Esophagus squamous epithelium (tissue), 5 donors: ENCODE measurements around the gene RAPGEF1. TPM values are rescaled to one million over a fixed set of nuclear protein-coding genes. Genes with fewer than 3 reads are reported as not detected.

Experiments
- DNase-seq: peaks from one replicate; lab custom pipeline; 2025; lab: John Stamatoyannopoulos, UW
- H3K27ac ChIP-seq, 4 donors: fragments of 200-600 bp; sonication (generic); one replicate each; pipeline ENCODE4 v1.5.1; 2016 to 2019; ENCODE audit warnings: mild to moderate bottlenecking in 1 of 4
- H3K27me3 ChIP-seq, 4 donors: fragments of 200-600 bp; sonication (generic); 1 replicate in 3 of 4; 2 replicates in 1 of 4; pipeline versions ENCODE4 v1.5.1 to v1.6.0; 2017 to 2021; ENCODE audit warnings: antibody characterized with exemption in 1 of 4
- H3K36me3 ChIP-seq, 3 donors: fragments of 200-600 bp; sonication (generic); one replicate each; pipeline ENCODE4 v1.5.1; 2016 to 2019
- H3K4me1 ChIP-seq, 3 donors: fragments of 200-600 bp; sonication (generic); one replicate each; pipeline ENCODE4 v1.5.1; 2017 to 2019
- H3K4me3 ChIP-seq, 4 donors: fragments of 200-600 bp; sonication (generic); 1 replicate in 3 of 4; 2 replicates in 1 of 4; pipeline ENCODE4 v1.5.1; 2016 to 2019; ENCODE audit warnings: mild to moderate bottlenecking in 2 of 4, moderate library complexity in 1 of 4
- H3K9me3 ChIP-seq, 3 donors: fragments of 200-600 bp; sonication (generic); one replicate each; pipeline ENCODE4 v1.5.1; 2016 to 2019
- POLR2A ChIP-seq, 4 donors: fragments of 450-650 bp; IDR thresholded peaks; one replicate each; pipeline ENCODE4 v1.6.1; 2017; ENCODE audit warnings: antibody characterized with exemption in 4 of 4, mild to moderate bottlenecking in 4 of 4, moderate library complexity in 3 of 4
- WGBS, 2 donors: methylation state at CpG; one replicate each; pipeline ENCODE4 v1.1.5; 2018; 5-methylcytosine and 5-hydroxymethylcytosine counted together
- intact Hi-C: fragments of 100-400 bp; cut with DNase I; formaldehyde crosslinking; loops from one replicate; pipeline ENCODE4 v1.15.0; 2022
- total RNA-seq, 4 donors: library from RNA; depleted of rRNA; stranded (reverse); fragments of >200 nt; gene quantifications; one replicate each; pipeline ENCODE4 v1.1.0, GENCODE V29; 2016
- TF ChIP-seq, protein P1 (sequence below), 6 experiments: fragments of 450-650 bp in 4 of 6; fragments of 200-600 bp in 2 of 6; sonication (generic) in 2 of 6; IDR thresholded peaks; one replicate each; pipeline ENCODE4 v1.5.1; 2016 to 2019; ENCODE audit warnings: antibody characterized with exemption in 6 of 6, mild to moderate bottlenecking in 4 of 6, moderate library complexity in 4 of 6
- donor health status: DM: yes; HTN: yes; CAD: no.

The RAPGEF1 gene
- total RNA-seq, 4 donors from 2014 or later: 12.2 to 40.4 (median 19.0) TPM

DNA sequence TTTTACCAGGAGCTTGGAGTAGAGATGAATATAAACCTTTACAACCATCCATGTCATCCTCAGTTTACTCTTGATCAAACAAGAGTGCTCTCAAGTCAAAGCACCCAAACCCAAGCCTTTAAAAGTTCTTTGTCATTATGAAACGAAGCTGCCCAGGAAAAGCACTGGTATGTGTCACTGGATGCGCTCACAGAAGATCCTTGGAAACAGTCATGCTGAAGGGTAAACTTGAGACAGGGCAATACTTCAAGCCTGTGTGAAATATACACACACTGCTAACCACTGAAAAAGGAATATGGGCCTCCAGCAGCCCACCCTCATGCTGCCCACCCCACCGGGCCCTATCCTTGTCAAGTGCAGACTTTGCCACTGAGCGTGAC lies 110.1 kb downstream of the RAPGEF1 start:
- no peaks in the 10 kb centered on the region for H3K9me3 ChIP-seq
- intact Hi-C loops: no loop called here
- WGBS, 2 donors: 66 to 81% methylated on average over 2 to 4 of the region's 4 CpGs
- H3K27ac ChIP-seq: peak overlapping the region; percentile 61 to 73 (median 66)
- no peaks in the 10 kb centered on the region for H3K27me3 ChIP-seq
- no peak for DNase-seq
- H3K36me3 ChIP-seq: peaks cover 2 to 76% (median 5%) of the 10 kb centered on the region in 3 donors
- no peak for TF ChIP-seq POLR2A (IDR thresholded peaks at IDR 0.05)
- TF ChIP-seq, protein P1, sequence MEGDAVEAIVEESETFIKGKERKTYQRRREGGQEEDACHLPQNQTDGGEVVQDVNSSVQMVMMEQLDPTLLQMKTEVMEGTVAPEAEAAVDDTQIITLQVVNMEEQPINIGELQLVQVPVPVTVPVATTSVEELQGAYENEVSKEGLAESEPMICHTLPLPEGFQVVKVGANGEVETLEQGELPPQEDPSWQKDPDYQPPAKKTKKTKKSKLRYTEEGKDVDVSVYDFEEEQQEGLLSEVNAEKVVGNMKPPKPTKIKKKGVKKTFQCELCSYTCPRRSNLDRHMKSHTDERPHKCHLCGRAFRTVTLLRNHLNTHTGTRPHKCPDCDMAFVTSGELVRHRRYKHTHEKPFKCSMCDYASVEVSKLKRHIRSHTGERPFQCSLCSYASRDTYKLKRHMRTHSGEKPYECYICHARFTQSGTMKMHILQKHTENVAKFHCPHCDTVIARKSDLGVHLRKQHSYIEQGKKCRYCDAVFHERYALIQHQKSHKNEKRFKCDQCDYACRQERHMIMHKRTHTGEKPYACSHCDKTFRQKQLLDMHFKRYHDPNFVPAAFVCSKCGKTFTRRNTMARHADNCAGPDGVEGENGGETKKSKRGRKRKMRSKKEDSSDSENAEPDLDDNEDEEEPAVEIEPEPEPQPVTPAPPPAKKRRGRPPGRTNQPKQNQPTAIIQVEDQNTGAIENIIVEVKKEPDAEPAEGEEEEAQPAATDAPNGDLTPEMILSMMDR (IDR thresholded peaks at IDR 0.05): no peak
- H3K4me1 ChIP-seq: peaks cover 0 to 68% (median 7%) of the 10 kb centered on the region in 3 donors
- H3K4me3 ChIP-seq: no peak overlapping the region

DNA sequence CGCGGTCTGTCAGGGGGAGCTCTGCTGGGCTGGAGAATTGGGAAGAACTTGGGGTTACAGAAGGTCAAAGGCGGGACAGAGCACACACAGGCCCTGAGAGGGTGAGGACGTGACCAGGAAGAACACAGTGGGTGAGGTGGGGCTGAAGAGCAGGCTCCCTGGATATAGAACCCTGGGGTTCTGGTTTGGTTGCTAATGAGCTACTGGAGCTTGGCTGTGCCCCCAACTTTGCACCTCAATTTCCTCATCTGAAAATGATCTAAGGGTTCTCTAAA lies 110.7 kb downstream of the RAPGEF1 start:
- H3K9me3 ChIP-seq: no peaks in the 10 kb centered on the region
- 87% methylated on average over 3 to 4 of the region's 4 CpGs for WGBS, 2 donors
- TF ChIP-seq POLR2A (IDR thresholded peaks at IDR 0.05): no peak
- TF ChIP-seq, protein P1 (IDR thresholded peaks at IDR 0.05): no peak
- peaks cover 5 to 83% (median 5%) of the 10 kb centered on the region in 3 donors for H3K36me3 ChIP-seq
- no peaks in the 10 kb centered on the region for H3K27me3 ChIP-seq
- intact Hi-C loops: no loop called here
- peaks cover 0 to 67% (median 6%) of the 10 kb centered on the region in 3 donors for H3K4me1 ChIP-seq
- H3K4me3 ChIP-seq: no peak overlapping the region
- DNase-seq: no peak
- peak overlapping the region; percentile 64 to 90 (median 71) for H3K27ac ChIP-seq

DNA sequence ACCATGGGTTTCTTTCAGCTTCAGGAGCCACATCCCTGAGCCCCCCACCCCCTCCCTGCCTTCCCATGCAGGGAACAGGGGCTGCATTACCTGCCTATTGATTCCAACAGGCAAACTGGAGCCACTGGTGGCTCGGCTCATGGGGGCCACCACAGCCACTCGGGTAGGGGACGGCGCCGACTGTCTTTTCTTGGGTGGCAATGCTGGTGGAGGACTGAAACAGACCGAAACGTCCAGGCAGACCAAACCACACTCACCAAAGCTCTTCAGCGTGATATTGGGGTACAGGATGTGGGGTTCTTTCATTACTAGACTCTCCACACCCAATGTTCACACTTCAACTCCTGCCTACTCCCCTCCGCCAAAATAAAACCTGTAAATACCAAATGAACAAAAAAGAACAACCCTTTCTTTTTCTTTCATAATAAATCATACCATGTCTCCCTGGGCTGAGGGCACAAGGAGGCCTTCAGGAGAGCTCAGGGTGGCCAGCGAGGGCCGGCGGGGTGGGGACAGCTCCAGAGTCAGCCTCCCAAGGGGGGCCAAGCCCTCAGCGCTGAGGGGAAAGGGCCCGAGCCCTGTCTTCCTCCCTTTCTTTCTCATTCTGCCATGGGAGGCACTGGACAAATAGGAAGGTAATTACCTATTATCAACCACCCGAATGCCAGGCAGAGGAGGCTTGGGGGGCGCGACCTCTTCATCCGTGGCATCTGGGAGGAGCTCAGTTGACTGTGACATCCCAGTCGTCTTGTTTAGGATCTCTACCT lies 111.2 kb downstream of the RAPGEF1 start:
- WGBS, 2 donors: 79 to 88% methylated on average over 4 to 14 of the region's 19 CpGs

DNA sequence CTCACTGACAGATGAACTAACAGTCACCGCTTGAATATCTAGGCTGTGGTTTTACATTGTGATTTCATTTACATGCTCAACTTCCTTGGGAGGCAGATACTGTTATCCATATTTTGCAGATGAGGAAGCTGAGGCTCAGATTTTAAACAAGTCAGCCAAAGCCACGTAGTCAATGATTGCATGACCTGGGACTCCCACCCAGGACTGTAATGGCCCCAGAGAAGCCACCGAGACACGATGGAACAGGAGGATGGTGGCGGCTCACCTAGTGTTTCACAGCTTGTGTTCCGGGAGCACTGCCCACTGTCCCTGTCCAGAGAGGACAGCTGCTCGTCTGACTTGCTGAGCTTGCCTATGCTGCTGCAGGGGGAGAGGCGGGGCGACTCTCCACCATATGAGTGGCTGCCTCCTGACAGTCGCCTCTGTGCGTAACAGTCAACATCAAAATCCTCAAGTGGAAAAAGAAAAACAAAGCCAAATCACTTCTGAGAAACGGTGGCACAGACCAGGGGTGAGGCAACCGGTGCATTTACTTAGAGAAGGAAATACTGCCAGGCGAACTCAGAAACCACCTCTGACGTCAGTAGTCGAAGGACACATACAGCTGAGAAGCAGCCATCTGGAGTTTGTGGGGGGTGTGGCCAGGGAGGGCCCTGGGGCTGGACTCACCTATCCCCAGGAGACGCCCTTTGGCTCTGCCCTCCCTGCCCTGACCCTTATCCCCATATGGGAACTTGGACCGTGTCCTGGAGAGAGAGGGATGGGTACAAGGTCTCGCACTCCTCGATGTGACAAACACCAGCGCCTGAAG lies 112.0 kb downstream of the RAPGEF1 start:
- no peaks in the 10 kb centered on the region for H3K27me3 ChIP-seq
- H3K4me3 ChIP-seq: peak overlapping the region in 1 of 4 donors; percentile 13
- H3K36me3 ChIP-seq: peaks cover 5 to 84% (median 12%) of the 10 kb centered on the region in 3 donors
- H3K4me1 ChIP-seq: peaks cover 0 to 54% (median 3%) of the 10 kb centered on the region in 3 donors
- no peak for DNase-seq
- intact Hi-C loops: no loop called here
- WGBS, 2 donors: 67 to 82% methylated on average over 11 to 21 of the region's 21 CpGs
- no peaks in the 10 kb centered on the region for H3K9me3 ChIP-seq
- TF ChIP-seq, protein P1 (IDR thresholded peaks at IDR 0.05): no peak
- peak in 1 of 4 donors; percentile 66 for TF ChIP-seq POLR2A (IDR thresholded peaks at IDR 0.05)
- peak overlapping the region; percentile 64 to 90 (median 71) for H3K27ac ChIP-seq

More for the DNA sequence above, 111.2 kb downstream of the RAPGEF1 start:
- H3K9me3 ChIP-seq: no peaks in the 10 kb centered on the region
- H3K27me3 ChIP-seq: no peaks in the 10 kb centered on the region
- intact Hi-C loops: no loop called here
- no peak for TF ChIP-seq POLR2A (IDR thresholded peaks at IDR 0.05)
- TF ChIP-seq, protein P1 (IDR thresholded peaks at IDR 0.05): no peak
- no peak for DNase-seq
- peaks cover 0 to 62% (median 6%) of the 10 kb centered on the region in 3 donors for H3K4me1 ChIP-seq
- H3K27ac ChIP-seq: peak overlapping the region; percentile 64 to 90 (median 71)
- peaks cover 5 to 84% (median 7%) of the 10 kb centered on the region in 3 donors for H3K36me3 ChIP-seq
- H3K4me3 ChIP-seq: no peak overlapping the region

DNA sequence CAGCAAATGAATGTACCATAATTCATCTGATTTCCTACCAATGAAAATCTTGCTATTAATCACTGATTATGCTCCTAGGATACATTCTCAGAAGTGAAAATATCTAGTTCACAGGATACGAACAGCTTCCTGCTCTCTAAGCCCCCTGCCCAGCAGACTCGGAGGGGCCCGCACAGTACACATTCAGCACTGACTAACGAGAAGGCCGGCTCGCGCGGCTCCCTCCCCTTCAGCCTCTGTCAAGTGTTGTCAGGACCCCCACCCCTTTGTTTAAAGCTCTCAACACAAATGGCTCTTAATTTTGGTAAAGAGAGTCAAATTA lies 112.6 kb downstream of the RAPGEF1 start:
- H3K4me1 ChIP-seq: peaks cover 0 to 53% (median 3%) of the 10 kb centered on the region in 3 donors
- peak overlapping the region in 1 of 4 donors; percentile 13 for H3K4me3 ChIP-seq
- no peaks in the 10 kb centered on the region for H3K9me3 ChIP-seq
- H3K27ac ChIP-seq: peak overlapping the region; percentile 64 to 90 (median 71)
- TF ChIP-seq POLR2A (IDR thresholded peaks at IDR 0.05): no peak
- TF ChIP-seq, protein P1 (IDR thresholded peaks at IDR 0.05): no peak
- DNase-seq: no peak
- intact Hi-C loops: no loop called here
- H3K27me3 ChIP-seq: no peaks in the 10 kb centered on the region
- H3K36me3 ChIP-seq: peaks cover 5 to 87% (median 12%) of the 10 kb centered on the region in 3 donors
- WGBS, 2 donors: 86 to 92% methylated on average over 8 of the region's 8 CpGs
